Ovary (tissue), 9 donors: ENCODE measurements around the gene GNG4. TPM values are rescaled to one million over a fixed set of nuclear protein-coding genes. Genes with fewer than 3 reads are reported as not detected.

Experiments
- DNase-seq, 5 donors: peaks; one replicate each; pipeline ENCODE4 v3.0.0-alpha.2; 2019 to 2020
- H3K27ac ChIP-seq, 2 donors: fragments of 200-600 bp; one replicate each; pipeline versions ENCODE4 v1.5.1 to v1.8.0; 2019 to 2022
- H3K27me3 ChIP-seq: fragments of 200-600 bp; one replicate; pipeline ENCODE4 v1.8.0; 2022
- H3K36me3 ChIP-seq: fragments of 200-600 bp; sonication (generic); one replicate; pipeline ENCODE4 v1.5.1; 2019
- H3K4me1 ChIP-seq: one replicate; pipeline ENCODE4 v1.8.1; 2013; ENCODE audit warnings: mild to moderate bottlenecking, moderate library complexity; ENCODE audit not compliant: insufficient read depth
- H3K4me3 ChIP-seq: fragments of 200-600 bp; sonication (generic); one replicate; pipeline ENCODE4 v1.5.1; 2017
- H3K9me3 ChIP-seq, 2 donors: fragments of 200-600 bp in 1 of 2; sonication (generic) in 1 of 2; one replicate each; pipeline versions ENCODE4 v1.5.1 to v1.8.1; 2013 to 2019; ENCODE audit warnings: mild to moderate bottlenecking in 1 of 2, moderate library complexity in 1 of 2
- CTCF ChIP-seq, 3 donors: fragments of 450-650 bp in 2 of 3; fragments of 200-600 bp in 1 of 3; IDR thresholded peaks; one replicate each; pipeline versions ENCODE4 v1.5.1 to v1.8.0; 2016 to 2022; ENCODE audit warnings: antibody characterized with exemption in 3 of 3, mild to moderate bottlenecking in 1 of 3
- EP300 ChIP-seq: sonication (generic); formaldehyde crosslinking; IDR thresholded peaks from one replicate; pipeline ENCODE4 v1.6.1; 2017; ENCODE audit warnings: antibody characterized with exemption
- POLR2A ChIP-seq: fragments of 450-650 bp; IDR thresholded peaks from one replicate; pipeline ENCODE4 v1.6.1; 2017; ENCODE audit warnings: antibody characterized with exemption, mild to moderate bottlenecking, moderate library complexity
- WGBS, 3 donors: extraction: QIAGEN DNeasy Blood & Tissue Kit in 1 of 3; methylation state at CpG; one replicate each; pipeline versions ENCODE4 v1.1.5 to v1.1.7; 2013 to 2017; 5-methylcytosine and 5-hydroxymethylcytosine counted together
- intact Hi-C, 4 donors: fragments of 100-400 bp; cut with DNase I; formaldehyde crosslinking; loops; one replicate each; pipeline versions ENCODE4 v1.11.0 to v1.15.1; 2022 to 2023
- polyA plus RNA-seq, 2 donors: library from polyadenylated mRNA; stranded (reverse); fragments of 200-250 nt in 1 of 2; fragments of 350-450 nt in 1 of 2; fragmentation: Illumina TruSeq in 1 of 2; extraction: RNeasy Lipid Tissue Mini Kit (QIAGEN cat#74804) in 1 of 2; gene quantifications; one replicate each; pipeline ENCODE4 v1.2.3, GENCODE V29; 2013 to 2014
- total RNA-seq, 7 donors: library from RNA; depleted of rRNA in 2 of 7; stranded (reverse); fragments of >200 nt in 2 of 7; fragmentation: NEBNext Ultra II Directional in 3 of 7; extraction: Animal tissue kit (Norgen Biotek cat#: 25700) in 3 of 7; gene quantifications; one replicate each; pipeline versions ENCODE4 v1.1.0 to v1.2.4, GENCODE V29; 2016 to 2023
- donor health status: DM: no; HTN: no; CAD: no; lungs with moderate emphysema.
- donor health status: DM: no; HTN: no; CAD: no.
- donor health status: Bipolar disorder and iron deficiency.
- donor health status: DM: yes; HTN: yes; CAD: no.
- donor health status: DM: no; HTN: no; CAD: no.
- donor health status: DM: yes; HTN: yes; CAD: no.

Gene GNG4
- total and polyA plus RNA-seq, 9 donors, result 14.2 to 62.4 (median 32.1) TPM

DNA sequence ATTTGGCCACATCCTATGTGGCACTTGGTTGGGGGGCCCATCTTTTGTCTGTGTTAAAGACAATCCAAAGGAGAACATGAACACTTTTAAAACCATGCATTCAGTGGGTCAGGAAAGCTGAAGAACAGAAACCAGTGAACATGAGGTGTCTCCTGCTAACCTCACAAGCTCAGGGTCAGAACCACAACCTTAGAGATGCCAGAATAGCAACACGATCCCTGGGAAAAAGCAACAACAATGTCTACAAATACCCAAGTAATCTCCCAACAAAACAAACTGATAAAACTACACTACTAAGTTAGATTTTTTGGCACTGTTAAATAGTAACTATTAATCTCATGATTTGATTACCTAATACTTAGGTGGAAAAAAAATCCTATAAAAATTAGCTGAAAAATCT lies 34.1 kb upstream of the GNG4 start:
- Histone ChIP-seq H3K9me3 (no peaks in the 10 kb centered on the region), H3K4me3 (no peak overlapping the region), H3K27me3 (no peaks in the 10 kb centered on the region), H3K36me3 (no peaks in the 10 kb centered on the region), H3K4me1 (peaks cover 9% of the 10 kb centered on the region), H3K27ac (no peak overlapping the region)
- intact Hi-C loops, result no loop called here
- 10 to 41% (median 24%) methylated on average over 1 of the region's 1 CpG for WGBS, 3 donors
- no peak for DNase-seq
- TF ChIP-seq POLR2A, result no peak
- no peak for TF ChIP-seq CTCF (IDR thresholded peaks at IDR 0.05)
- no peak for TF ChIP-seq EP300

GRCh38 chr1:235682216-235682615 lies 32.6 kb upstream of the GNG4 start:
- TF ChIP-seq CTCF (IDR thresholded peaks at IDR 0.05) (no peak), POLR2A (no peak), EP300 (no peak)
- H3K36me3 ChIP-seq, result no peaks in the 10 kb centered on the region
- peaks cover 7% of the 10 kb centered on the region for H3K4me1 ChIP-seq
- H3K27me3 ChIP-seq, result no peaks in the 10 kb centered on the region
- H3K4me3 ChIP-seq, result no peak overlapping the region
- intact Hi-C loops, result no loop called here
- H3K9me3 ChIP-seq, result no peaks in the 10 kb centered on the region
- DNase-seq, result no peak
- no peak overlapping the region for H3K27ac ChIP-seq
- WGBS, 3 donors, result 95 to 97% (median 96%) methylated on average over 3 of the region's 3 CpGs

- WGBS, 3 donors, result 88 to 94% (median 88%) methylated on average over 3 of the region's 3 CpGs
Measured at GRCh38 chr1:235679644-235680043, 30.1 kb upstream of the GNG4 start.

DNA sequence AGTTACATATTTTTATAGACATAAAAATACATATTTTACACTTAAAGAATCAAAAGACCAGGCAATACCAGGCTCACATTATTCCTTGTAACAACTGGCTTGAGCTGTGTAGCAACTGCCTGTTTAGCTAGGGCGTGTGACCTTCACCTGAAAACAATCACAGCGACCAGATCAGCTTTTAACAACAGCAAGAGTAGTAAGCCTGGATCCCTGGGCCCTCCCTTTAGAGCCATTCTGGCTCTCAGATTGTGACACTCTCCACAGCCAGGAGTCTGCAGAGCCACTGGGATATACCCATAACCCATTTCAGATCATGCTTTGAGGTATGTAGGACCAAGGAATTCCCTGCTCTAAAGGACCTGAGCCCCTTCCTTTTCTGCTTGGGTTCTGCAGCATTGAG lies 29.4 kb upstream of the GNG4 start:
- Histone ChIP-seq H3K36me3 (no peaks in the 10 kb centered on the region), H3K4me3 (no peak overlapping the region), H3K4me1 (peaks cover 6% of the 10 kb centered on the region), H3K27me3 (no peaks in the 10 kb centered on the region), H3K9me3 (no peaks in the 10 kb centered on the region), H3K27ac (no peak overlapping the region)
- no peak for DNase-seq
- no peak for TF ChIP-seq EP300
- TF ChIP-seq POLR2A, result no peak
- no peak for TF ChIP-seq CTCF (IDR thresholded peaks at IDR 0.05)
- 79 to 90% (median 87%) methylated on average over 2 of the region's 2 CpGs for WGBS, 3 donors
- intact Hi-C loops, result no loop called here

More at GRCh38 chr1:235679644-235680043, 30.1 kb upstream of the GNG4 start:
- H3K9me3 ChIP-seq, result no peaks in the 10 kb centered on the region
- intact Hi-C loops, result no loop called here
- peaks cover 6% of the 10 kb centered on the region for H3K4me1 ChIP-seq
- H3K36me3 ChIP-seq, result no peaks in the 10 kb centered on the region
- no peaks in the 10 kb centered on the region for H3K27me3 ChIP-seq
- H3K27ac ChIP-seq, result no peak overlapping the region
- TF ChIP-seq EP300 (no peak), POLR2A (no peak), CTCF (IDR thresholded peaks at IDR 0.05) (no peak)
- no peak overlapping the region for H3K4me3 ChIP-seq
- DNase-seq, result no peak
